Effector CD4-positive, alpha-beta T cell (primary cell): ENCODE data around the gene C1RL.
"Not testable (repeated sequence)": the region's sequence is repeated elsewhere in the genome, so short reads cannot be mapped to it uniquely, and the experiment has no call there.

Source experiments
- DNase-seq: peaks from one replicate; pipeline ENCODE4 v3.0.0-alpha.2; 2020

C1RL gene

GRCh38 chr12:7058850-7059395 lies 50.1 kb downstream of the C1RL start:
- DNase-seq: no peak

GRCh38 chr12:7058163-7058845 lies 50.7 kb downstream of the C1RL start:
- DNase-seq: no peak

- DNase-seq: not testable (repeated sequence)
Measured at GRCh38 chr12:7055736-7056135, 53.3 kb downstream of the C1RL start.

- no peak for DNase-seq
Measured at GRCh38 chr12:7054925-7055324, 54.1 kb downstream of the C1RL start.

- not testable (repeated sequence) for DNase-seq
Measured at GRCh38 chr12:7049973-7050372, 59.0 kb downstream of the C1RL start.

GRCh38 chr12:7049445-7049951 lies 59.5 kb downstream of the C1RL start:
- DNase-seq: not testable (repeated sequence)

GRCh38 chr12:7047306-7047705 lies 61.7 kb downstream of the C1RL start:
- no peak for DNase-seq

GRCh38 chr12:7046383-7047105 lies 62.5 kb downstream of the C1RL start:
- DNase-seq: no peak

- DNase-seq: no peak
Measured at GRCh38 chr12:7045913-7046312, 63.1 kb downstream of the C1RL start.
